ENCODE results near the gene SYNM. TPM values are rescaled to one million over a fixed set of nuclear protein-coding genes. Genes with fewer than 3 reads are reported as not detected.
A peak's percentile ranks its signal among the peaks of the same experiment; 100 is the strongest.

SYNM gene
- total and polyA plus RNA-seq, 2 of the 8 experiments (the other 6 are each of a cell fraction or from before 2014, with no cell fraction given) = 0.89 to 2.0 TPM

GRCh38 chr15:99097441-99098410 lies 7.2 kb upstream of the SYNM start:
- no peaks in the 10 kb centered on the region; the same call in 1 of the 2 replicates for H3K23me2 ChIP-seq (ENCODE audit: low read depth, low read length)
- no peak overlapping the region for H3K18ac ChIP-seq (ENCODE audit: extremely low read depth, low read length)
- no peak overlapping the region; the same call in 1 of the 2 replicates for H4K8ac ChIP-seq (ENCODE audit: extremely low read depth, insufficient read depth, low read length)
- no peak overlapping the region for H2BK15ac ChIP-seq (ENCODE audit: low read length)
- H3K9me3 ChIP-seq (ENCODE audit: insufficient read depth in 2 of 2, low read depth in 1 of 2, low read length in 1 of 2) = no peaks in the 10 kb centered on the region
- no peak overlapping the region for H3K4me2 ChIP-seq (ENCODE audit: insufficient read depth in 1 of 2, low read depth in 2 of 2, low read length in 2 of 2)
- no peaks in the 10 kb centered on the region for H3K79me2 ChIP-seq (ENCODE audit: control insufficient read depth in 1 of 2, insufficient read depth in 2 of 2, low read length in 2 of 2)
- H2BK5ac ChIP-seq (ENCODE audit: low read depth, low read length) = no peak overlapping the region
- no peak overlapping the region for H3K4ac ChIP-seq (replicated peaks; ENCODE audit: insufficient read length, low read depth, low read length)
- H4K91ac ChIP-seq (replicated peaks; ENCODE audit: insufficient read length, low read length) = no peak overlapping the region
- no peak overlapping the region for H3K27ac ChIP-seq (ENCODE audit: low read depth, low read length)
- no peaks in the 10 kb centered on the region for H3K79me1 ChIP-seq (ENCODE audit: low read depth, low read length)
- 83% methylated on average over 14 of the region's 14 CpGs; no CpG with 5 or more reads in 1 of the 2 experiments for WGBS, 2 experiments (ENCODE audit: extremely low coverage in 1 of 2, insufficient coverage in 1 of 2, insufficient read length in 1 of 2, insufficient replicate concordance in 2 of 2, low coverage in 1 of 2, low lambda C conversion rate in 2 of 2, missing lambda C conversion rate in 1 of 2)
- no peaks in the 10 kb centered on the region for H3K36me3 ChIP-seq (ENCODE audit: control insufficient read depth in 2 of 4, insufficient read depth in 4 of 4, low read length in 3 of 4)
- no peak for FAIRE-seq
- H2AK5ac ChIP-seq (ENCODE audit: low read depth, low read length) = no peak overlapping the region
- H3K23ac ChIP-seq (ENCODE audit: insufficient read length) = no peak overlapping the region
- no peak overlapping the region for H2BK12ac ChIP-seq (ENCODE audit: low read depth, low read length)
- H4K20me1 ChIP-seq (replicated peaks in 1 of 2; ENCODE audit: control insufficient read depth in 1 of 2, insufficient read depth in 2 of 2, low read length in 2 of 2) = no peaks in the 10 kb centered on the region
- ChIA-PET POLR2A (ENCODE audit: partially characterized antibody) (no interaction called here), CTCF (ENCODE audit: partially characterized antibody) (interaction anchor here (1.2 to 8.9 kb wide), 6 partner anchors 9 to 118 kb away, joined by 4 to 114 read pairs (median 4); no protein-coding TSS in a partner anchor)
- no peak overlapping the region for H2BK120ac ChIP-seq (replicated peaks; ENCODE audit: low read depth, low read length)
- 0 out of 2 replicates have a peak, but pooled peaks have one; percentile 18 for TF ChIP-seq SUZ12 (IDR thresholded peaks at IDR 0.05; ENCODE audit: low read length)
- no peak for TF ChIP-seq HDAC6 (IDR thresholded peaks at IDR 0.05; ENCODE audit: low read depth, low read length)
- no peak for TF ChIP-seq GABPA (IDR thresholded peaks at IDR 0.05; ENCODE audit: borderline replicate concordance, insufficient read depth, low read length)
- no peak for DNase-seq (ENCODE audit: low read depth in 1 of 2, low spot score in 2 of 2)
- no peak overlapping the region for H3K14ac ChIP-seq (ENCODE audit: insufficient read length)
- H3K27me3 ChIP-seq (replicated peaks in 1 of 4; ENCODE audit: control insufficient read depth in 3 of 4, extremely low read depth in 1 of 4, insufficient read depth in 3 of 4, low read length in 3 of 4) = peaks cover 0 to 24% (median 19%) of the 10 kb centered on the region in 4 experiments; a peak in 6 of 7 replicates
- H4K5ac ChIP-seq (ENCODE audit: insufficient read length, low read depth, low read length) = no peak overlapping the region
- no peak overlapping the region for H2AFZ ChIP-seq (ENCODE audit: low read length)
- H3K4me3 ChIP-seq (ENCODE audit: extremely low read depth in 1 of 4, insufficient read depth in 2 of 4, low read depth in 3 of 4, low read length in 4 of 4) = no peak overlapping the region
- H2BK20ac ChIP-seq (ENCODE audit: low read length) = no peak overlapping the region
- no peak overlapping the region for H3K9ac ChIP-seq (replicated peaks in 1 of 4; ENCODE audit: extremely low read depth in 1 of 4, low read depth in 3 of 4, low read length in 3 of 4)
- H3K56ac ChIP-seq (replicated peaks; ENCODE audit: insufficient read length, low read depth, low read length) = no peak overlapping the region
- H3K4me1 ChIP-seq (replicated peaks in 1 of 4; ENCODE audit: control insufficient read depth in 3 of 4, insufficient read depth in 4 of 4, low read length in 3 of 4) = peaks cover 0 to 5% (median 1%) of the 10 kb centered on the region in 4 experiments; a peak in 4 of 7 replicates
